ENCODE data around the gene DOK3. TPM values are rescaled to one million over a fixed set of nuclear protein-coding genes. Genes with fewer than 3 reads are reported as not detected.

DOK3 gene
- total and polyA plus RNA-seq, 10 donors, result 69.9 to 231 (median 142) TPM

DNA sequence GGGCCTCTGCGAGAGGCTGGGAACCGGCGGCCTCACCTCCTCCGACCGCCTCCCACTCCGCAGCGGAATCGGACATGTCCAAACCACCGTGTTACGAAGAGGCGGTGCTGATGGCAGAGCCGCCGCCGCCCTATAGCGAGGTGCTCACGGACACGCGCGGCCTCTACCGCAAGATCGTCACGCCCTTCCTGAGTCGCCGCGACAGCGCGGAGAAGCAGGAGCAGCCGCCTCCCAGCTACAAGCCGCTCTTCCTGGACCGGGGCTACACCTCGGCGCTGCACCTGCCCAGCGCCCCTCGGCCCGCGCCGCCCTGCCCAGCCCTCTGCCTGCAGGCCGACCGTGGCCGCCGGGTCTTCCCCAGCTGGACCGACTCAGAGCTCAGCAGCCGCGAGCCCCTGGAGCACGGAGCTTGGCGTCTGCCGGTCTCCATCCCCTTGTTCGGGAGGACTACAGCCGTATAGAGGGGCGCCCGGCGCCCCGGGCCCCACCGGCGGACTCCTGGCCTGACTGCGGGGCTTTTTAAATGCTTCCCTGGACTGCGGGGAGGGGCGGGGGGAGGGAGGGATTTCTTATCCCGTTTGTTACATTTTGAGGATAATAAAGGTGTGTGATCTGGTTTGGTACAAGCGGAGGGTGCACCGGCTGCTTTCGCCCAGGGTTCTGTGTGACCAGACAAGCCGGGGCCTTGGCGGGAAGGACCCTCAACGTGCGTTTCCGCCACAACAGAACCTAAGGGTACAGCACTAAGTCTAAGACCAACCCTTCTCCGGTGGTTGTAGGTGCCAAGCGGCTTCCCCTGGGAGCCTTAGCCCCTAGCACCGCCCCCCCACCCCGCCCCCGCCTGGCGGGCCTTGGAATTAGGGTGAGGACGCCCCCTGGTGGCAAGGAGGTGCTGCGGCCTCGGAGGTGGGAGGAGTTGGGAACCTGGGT, 53.7 kb downstream of the DOK3 start:
- H3K27ac ChIP-seq, result peak overlapping the region; percentile 76 to 95 (median 90)
- peaks cover 0 to 4% (median 0%) of the 10 kb centered on the region in 7 donors for H3K27me3 ChIP-seq (replicated peaks in 1 of 7)
- peaks cover 0 to 18% (median 2%) of the 10 kb centered on the region in 6 donors for H3K36me3 ChIP-seq
- no peaks in the 10 kb centered on the region for H3K9me3 ChIP-seq
- H3K4me1 ChIP-seq, result peaks cover 11 to 54% (median 41%) of the 10 kb centered on the region in 6 donors
- DNase-seq, result peak; percentile 98
- 0 to 1% (median 0%) methylated on average over 31 to 76 of the region's 76 CpGs for WGBS, 5 donors
- H3K4me3 ChIP-seq, result peak overlapping the region; percentile 61 to 83 (median 71)
- TF ChIP-seq CTCF (IDR thresholded peaks at IDR 0.05 in 8 of 11, conservative IDR thresholded peaks at IDR 0.05 in 3 of 11) (peak; percentile 84 to 99 (median 96)), POLR2A (IDR thresholded peaks at IDR 0.05) (peak in 1 of 3 donors; percentile 28), POLR2AphosphoS5 (IDR thresholded peaks at IDR 0.05) (peak; percentile 64 to 75 (median 65))
- intact Hi-C loops (cut with DNase I; ENCODE audit: low total_unique reads), result loop anchor here (10.0 kb wide), 1 partner anchor 141 kb away; the partner anchor contains the start of gene MXD3

GRCh38 chr5:177455036-177455660, 54.5 kb downstream of the DOK3 start:
- TF ChIP-seq POLR2A (IDR thresholded peaks at IDR 0.05) (peak in 1 of 3 donors; percentile 2), POLR2AphosphoS5 (IDR thresholded peaks at IDR 0.05) (peak; percentile 71 to 85 (median 80)), CTCF (IDR thresholded peaks at IDR 0.05 in 8 of 11, conservative IDR thresholded peaks at IDR 0.05 in 3 of 11) (peak; percentile 64 to 86 (median 79))
- peak overlapping the region; percentile 61 to 83 (median 71) for H3K4me3 ChIP-seq
- peak; percentile 98 for DNase-seq
- 0 to 1% (median 0%) methylated on average over 29 to 80 of the region's 80 CpGs for WGBS, 5 donors
- no peaks in the 10 kb centered on the region for H3K9me3 ChIP-seq
- H3K27me3 ChIP-seq (replicated peaks in 1 of 7), result peaks cover 0 to 12% (median 0%) of the 10 kb centered on the region in 7 donors
- H3K4me1 ChIP-seq, result peaks cover 11 to 54% (median 41%) of the 10 kb centered on the region in 6 donors
- H3K36me3 ChIP-seq, result peaks cover 0 to 18% (median 2%) of the 10 kb centered on the region in 6 donors
- intact Hi-C loops (cut with DNase I; ENCODE audit: low total_unique reads), result loop anchor here (10.0 kb wide), 1 partner anchor 140 kb away; the partner anchor contains the start of gene MXD3
- peak overlapping the region; percentile 76 to 95 (median 90) for H3K27ac ChIP-seq

DNA sequence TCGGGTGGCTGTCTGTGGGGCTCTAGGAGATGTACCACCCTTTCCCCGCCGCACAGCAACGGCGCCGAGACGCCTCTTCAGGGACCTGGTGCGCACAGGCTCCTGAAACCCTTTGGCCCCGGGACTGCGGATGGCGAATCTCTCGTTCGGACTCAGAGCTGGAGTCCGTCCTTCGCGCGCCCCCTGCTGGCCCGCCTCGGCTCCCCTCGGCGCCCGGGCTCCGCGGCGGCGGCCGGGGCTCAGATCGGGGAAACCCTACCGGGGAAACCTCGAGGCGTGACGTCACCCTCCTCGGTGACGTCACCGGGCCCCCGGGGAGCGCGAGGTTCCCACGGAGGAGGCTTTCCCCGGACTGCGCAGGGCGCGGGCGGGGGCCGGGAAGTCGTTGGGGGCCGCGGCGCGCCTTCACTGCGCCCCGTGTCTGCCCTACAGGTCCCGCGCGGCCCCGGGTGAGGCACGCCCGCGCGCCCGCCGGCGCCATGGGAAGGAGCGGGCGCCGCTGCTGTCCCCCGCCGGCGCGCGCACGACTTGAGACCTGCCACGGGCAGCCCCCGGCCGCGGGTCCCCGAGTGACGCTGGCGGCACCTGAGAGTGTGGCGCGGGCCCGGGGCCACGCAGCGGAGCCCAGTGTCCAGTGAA, 55.1 kb downstream of the DOK3 start:
- H3K27me3 ChIP-seq (replicated peaks in 1 of 7), result peaks cover 0 to 19% (median 0%) of the 10 kb centered on the region in 7 donors
- intact Hi-C loops (cut with DNase I; ENCODE audit: low total_unique reads), result loop anchor here (5.0 to 10.0 kb wide), 2 partner anchors 52 to 140 kb away; partner anchors contain the start of genes MXD3 and PFN3
- peaks cover 0 to 18% (median 2%) of the 10 kb centered on the region in 6 donors for H3K36me3 ChIP-seq
- WGBS, 5 donors, result 0 to 1% (median 0%) methylated on average over 26 to 84 of the region's 84 CpGs; no CpG with 5 or more reads in 1 of the 5 donors
- H3K27ac ChIP-seq, result peak overlapping the region; percentile 76 to 95 (median 90)
- H3K4me1 ChIP-seq, result peaks cover 11 to 57% (median 41%) of the 10 kb centered on the region in 6 donors
- no peaks in the 10 kb centered on the region for H3K9me3 ChIP-seq
- TF ChIP-seq POLR2AphosphoS5 (IDR thresholded peaks at IDR 0.05), result peak; percentile 71 to 84 (median 72)
- TF ChIP-seq POLR2A (IDR thresholded peaks at IDR 0.05), result no peak
- TF ChIP-seq CTCF (IDR thresholded peaks at IDR 0.05 in 8 of 11, conservative IDR thresholded peaks at IDR 0.05 in 3 of 11), result peak; percentile 93 to 100 (median 98)
- peak; percentile 99 for DNase-seq
- H3K4me3 ChIP-seq, result peak overlapping the region; percentile 61 to 83 (median 71)
